ENCODE data around the gene CDS2.
A peak's percentile ranks its signal among the peaks of the same experiment; 100 is the strongest.

The CDS2 gene

DNA sequence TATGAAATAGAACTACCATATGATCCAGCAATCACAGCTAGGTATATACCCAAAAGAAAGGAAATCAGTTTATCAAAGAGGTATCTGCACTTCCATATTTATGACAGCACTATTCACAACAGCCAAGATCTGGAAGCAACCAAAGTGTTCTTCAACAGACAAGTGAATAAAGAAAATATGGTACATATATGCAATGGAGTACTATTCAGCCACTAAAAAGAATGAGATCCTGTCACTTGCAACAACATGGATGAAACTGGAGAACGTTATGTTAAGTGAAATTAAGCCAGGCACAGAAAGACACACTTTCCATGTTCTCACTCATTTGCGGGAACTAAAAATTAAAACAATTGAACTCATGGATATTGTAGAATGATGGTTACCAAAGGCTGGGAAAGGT is 22.3 kb upstream of the CDS2 start:
- no peak overlapping the region for H3K27ac Mint-ChIP-seq
- DNase-seq (ENCODE audit: low spot score in 2 of 2): no peak
- no peak overlapping the region for H3K4me3 Mint-ChIP-seq
- no peaks in the 10 kb centered on the region for H3K9me3 Mint-ChIP-seq
- H3K4me1 Mint-ChIP-seq: peaks cover 5% of the 10 kb centered on the region
- no peak for ATAC-seq
- H3K36me3 Mint-ChIP-seq: peaks cover 100% of the 10 kb centered on the region

DNA sequence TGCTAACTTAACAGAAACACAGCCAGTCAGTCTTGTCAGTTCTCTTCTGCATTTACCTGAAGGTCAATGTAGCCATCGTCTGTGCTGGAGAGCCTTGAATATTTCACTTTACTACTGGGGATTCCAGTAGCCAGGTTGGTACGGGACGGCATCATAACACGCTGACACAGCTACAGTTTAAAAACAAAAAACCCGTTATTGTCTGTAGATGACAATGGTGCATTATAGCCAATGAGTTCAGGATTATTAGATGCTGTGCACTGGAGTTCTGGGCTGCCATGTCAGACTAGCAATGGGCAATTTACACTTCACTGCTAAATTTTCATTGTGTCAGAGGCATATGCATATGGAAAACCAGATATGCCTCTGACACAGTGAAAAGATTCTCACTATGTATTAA is 17.5 kb upstream of the CDS2 start:
- DNase-seq (ENCODE audit: low spot score in 2 of 2) (no peak), ATAC-seq (no peak)
- H3K4me3 Mint-ChIP-seq: no peak overlapping the region
- no peaks in the 10 kb centered on the region for H3K9me3 Mint-ChIP-seq
- H3K27ac Mint-ChIP-seq: no peak overlapping the region
- peaks cover 99% of the 10 kb centered on the region for H3K36me3 Mint-ChIP-seq
- peaks cover 10% of the 10 kb centered on the region for H3K4me1 Mint-ChIP-seq

DNA sequence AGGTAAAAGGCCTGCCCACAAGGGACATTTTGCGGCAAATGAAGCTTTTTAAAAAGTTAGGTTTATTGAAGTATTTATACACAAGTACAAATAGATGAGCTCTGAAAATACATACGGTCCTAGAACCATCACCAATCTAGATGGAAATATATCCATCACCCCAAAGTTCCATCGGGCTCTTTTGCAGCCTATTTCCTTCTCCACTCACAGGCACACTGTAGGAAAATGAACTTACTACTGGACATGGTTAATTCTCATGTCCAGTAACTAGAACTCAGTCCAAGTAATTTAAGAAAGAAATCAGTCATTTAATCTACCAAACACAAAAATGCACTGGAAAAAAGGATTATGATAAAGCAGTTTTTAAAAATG is 13.2 kb upstream of the CDS2 start:
- ATAC-seq (no peak), DNase-seq (ENCODE audit: low spot score in 2 of 2) (no peak)
- H3K4me3 Mint-ChIP-seq: peak overlapping the region; percentile 86
- H3K27ac Mint-ChIP-seq: peak overlapping the region; percentile 96
- peaks cover 22% of the 10 kb centered on the region for H3K4me1 Mint-ChIP-seq
- H3K36me3 Mint-ChIP-seq: peaks cover 99% of the 10 kb centered on the region
- H3K9me3 Mint-ChIP-seq: no peaks in the 10 kb centered on the region

- Mint-ChIP-seq H3K4me3 (peak overlapping the region; percentile 86), H3K27ac (peak overlapping the region; percentile 96), H3K4me1 (peaks cover 22% of the 10 kb centered on the region), H3K36me3 (peaks cover 99% of the 10 kb centered on the region), H3K9me3 (no peaks in the 10 kb centered on the region)
- no peak for DNase-seq (ENCODE audit: low spot score in 2 of 2)
- ATAC-seq: no peak
These were observed 12.4 kb upstream of the CDS2 start for GRCh38 chr20:5114403-5114802.

DNA sequence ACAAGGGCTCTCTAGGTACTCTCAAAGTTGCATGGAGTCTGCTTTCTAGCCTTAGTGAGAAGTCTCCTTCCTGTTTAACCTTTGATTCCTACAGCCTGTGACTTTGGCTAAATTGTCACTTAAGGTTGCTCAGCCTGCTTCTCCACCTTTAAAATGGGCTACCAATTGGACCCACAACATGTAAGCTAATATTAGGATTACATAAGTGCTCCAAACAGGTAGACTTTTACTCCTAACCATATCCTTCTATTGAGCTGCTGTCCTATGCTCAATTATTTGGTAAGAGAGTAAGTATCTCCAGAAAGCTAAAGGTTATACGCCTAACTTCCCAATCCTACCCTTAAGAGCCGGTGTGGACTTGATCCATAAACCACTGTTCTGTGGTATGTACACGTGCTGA is 9.9 kb upstream of the CDS2 start:
- DNase-seq (ENCODE audit: low spot score in 2 of 2) (no peak), ATAC-seq (no peak)
- H3K4me3 Mint-ChIP-seq: peak overlapping the region; percentile 88
- peaks cover 89% of the 10 kb centered on the region for H3K36me3 Mint-ChIP-seq
- H3K4me1 Mint-ChIP-seq: peaks cover 41% of the 10 kb centered on the region
- H3K9me3 Mint-ChIP-seq: no peaks in the 10 kb centered on the region
- peak overlapping the region; percentile 93 for H3K27ac Mint-ChIP-seq

DNA sequence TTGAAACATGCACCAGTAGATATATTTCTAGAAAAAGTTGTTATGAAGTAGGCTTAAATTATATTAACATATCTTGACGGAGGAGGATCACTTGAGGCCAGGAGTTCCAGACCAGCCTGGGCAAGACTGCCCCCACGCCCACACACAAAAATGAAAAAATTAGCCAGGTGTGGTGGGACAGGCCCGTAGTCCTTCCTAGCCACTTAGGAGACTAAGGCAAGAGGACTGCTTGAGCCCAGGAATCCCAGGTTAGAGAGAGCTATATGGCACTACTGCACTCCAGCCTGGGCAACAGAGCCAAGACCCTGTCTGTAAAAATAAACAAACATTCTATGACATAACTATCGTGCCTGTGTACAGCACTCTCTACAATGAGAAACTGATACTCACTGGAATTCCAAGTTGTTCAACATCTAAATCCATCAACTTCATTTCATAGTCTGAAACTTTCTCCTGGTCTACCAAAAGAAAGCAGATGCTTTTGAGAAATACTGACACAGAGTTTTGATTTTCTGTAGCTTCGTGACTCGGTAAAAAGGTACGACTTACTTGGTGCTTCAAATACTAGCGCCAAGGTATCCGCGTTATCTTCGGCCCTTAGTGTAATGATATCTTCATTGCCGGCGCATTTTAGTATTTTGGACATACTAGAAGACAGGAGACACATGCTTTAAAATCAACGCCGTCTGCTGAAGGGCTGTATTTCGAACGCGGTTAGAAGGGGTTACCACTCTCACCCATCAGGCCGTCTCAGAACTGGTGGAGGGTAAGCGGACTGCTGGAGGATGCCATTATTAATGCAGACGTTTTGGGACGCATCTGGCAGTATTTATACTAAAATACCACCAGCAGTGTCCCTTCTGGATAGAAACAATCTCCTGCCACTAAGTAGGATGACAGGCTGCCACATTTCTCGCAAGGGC is 8.3 kb upstream of the CDS2 start:
- Mint-ChIP-seq H3K9me3 (no peaks in the 10 kb centered on the region), H3K4me3 (peak overlapping the region; percentile 88), H3K36me3 (peaks cover 73% of the 10 kb centered on the region), H3K4me1 (peaks cover 34% of the 10 kb centered on the region), H3K27ac (peak overlapping the region; percentile 93)
- ATAC-seq: no peak
- DNase-seq (ENCODE audit: low spot score in 2 of 2): peak in 1 of 2 donors; percentile 57

DNA sequence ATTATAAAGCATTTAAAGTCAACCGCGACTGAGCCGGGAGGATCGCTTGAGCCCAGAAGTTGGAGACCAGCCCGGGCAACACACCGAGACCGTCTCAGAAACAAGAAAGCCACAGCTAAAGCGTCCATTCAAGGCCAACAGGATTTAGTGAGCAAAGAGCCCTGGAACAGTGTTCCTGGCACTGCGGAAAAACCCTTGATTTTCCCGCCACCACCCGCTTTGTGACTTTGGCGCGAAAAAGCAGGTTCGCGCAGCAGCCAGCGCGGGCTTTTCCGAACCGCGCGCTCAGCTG is 7.7 kb upstream of the CDS2 start:
- H3K9me3 Mint-ChIP-seq: no peaks in the 10 kb centered on the region
- ATAC-seq (no peak), DNase-seq (ENCODE audit: low spot score in 2 of 2) (no peak)
- peaks cover 32% of the 10 kb centered on the region for H3K4me1 Mint-ChIP-seq
- H3K27ac Mint-ChIP-seq: peak overlapping the region; percentile 93
- H3K36me3 Mint-ChIP-seq: peaks cover 67% of the 10 kb centered on the region
- H3K4me3 Mint-ChIP-seq: peak overlapping the region; percentile 88

GRCh38 chr20:5119435-5120184 is 7.2 kb upstream of the CDS2 start, which contains the start of gene PCNA:
PCNA (minus strand) TSS chr20:5119958; CDS start chr20:5119798, 160 bp downstream.
- peaks cover 32% of the 10 kb centered on the region for H3K4me1 Mint-ChIP-seq
- ATAC-seq (peak; percentile 96), DNase-seq (ENCODE audit: low spot score in 2 of 2) (peak; percentile 86 to 96)
- no peaks in the 10 kb centered on the region for H3K9me3 Mint-ChIP-seq
- H3K36me3 Mint-ChIP-seq: peaks cover 62% of the 10 kb centered on the region
- H3K27ac Mint-ChIP-seq: peak within 1 kb of the TSS; percentile 93
- peak within 1 kb of the TSS; percentile 88 for H3K4me3 Mint-ChIP-seq

GRCh38 chr20:5120185-5120476 is 6.7 kb upstream of the CDS2 start:
- Mint-ChIP-seq H3K36me3 (peaks cover 57% of the 10 kb centered on the region), H3K4me3 (peak overlapping the region; percentile 88), H3K9me3 (no peaks in the 10 kb centered on the region), H3K4me1 (peaks cover 32% of the 10 kb centered on the region), H3K27ac (peak overlapping the region; percentile 93)
- no peak for DNase-seq (ENCODE audit: low spot score in 2 of 2)
- ATAC-seq: no peak

DNA sequence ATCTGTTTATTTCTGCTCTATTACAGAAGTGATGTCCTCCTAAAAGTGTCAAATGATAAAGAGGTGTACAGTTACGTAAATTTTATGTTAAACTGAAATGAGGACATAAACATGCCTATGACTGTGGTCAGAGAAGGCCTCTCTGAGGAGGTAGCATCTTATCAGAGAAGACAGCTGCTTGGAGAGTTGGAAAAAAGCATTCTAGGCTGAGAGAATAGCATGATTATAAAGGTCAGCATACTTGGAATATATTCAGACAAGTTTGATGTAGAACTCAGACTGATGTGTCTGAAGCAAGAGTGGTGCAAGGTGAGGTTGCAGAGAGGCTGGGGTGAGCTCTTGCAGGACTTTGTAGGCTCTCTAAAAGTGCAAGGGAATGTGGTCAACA is 3.9 kb upstream of the CDS2 start:
- ATAC-seq (no peak), DNase-seq (ENCODE audit: low spot score in 2 of 2) (no peak)
- H3K36me3 Mint-ChIP-seq: peaks cover 51% of the 10 kb centered on the region

DNA sequence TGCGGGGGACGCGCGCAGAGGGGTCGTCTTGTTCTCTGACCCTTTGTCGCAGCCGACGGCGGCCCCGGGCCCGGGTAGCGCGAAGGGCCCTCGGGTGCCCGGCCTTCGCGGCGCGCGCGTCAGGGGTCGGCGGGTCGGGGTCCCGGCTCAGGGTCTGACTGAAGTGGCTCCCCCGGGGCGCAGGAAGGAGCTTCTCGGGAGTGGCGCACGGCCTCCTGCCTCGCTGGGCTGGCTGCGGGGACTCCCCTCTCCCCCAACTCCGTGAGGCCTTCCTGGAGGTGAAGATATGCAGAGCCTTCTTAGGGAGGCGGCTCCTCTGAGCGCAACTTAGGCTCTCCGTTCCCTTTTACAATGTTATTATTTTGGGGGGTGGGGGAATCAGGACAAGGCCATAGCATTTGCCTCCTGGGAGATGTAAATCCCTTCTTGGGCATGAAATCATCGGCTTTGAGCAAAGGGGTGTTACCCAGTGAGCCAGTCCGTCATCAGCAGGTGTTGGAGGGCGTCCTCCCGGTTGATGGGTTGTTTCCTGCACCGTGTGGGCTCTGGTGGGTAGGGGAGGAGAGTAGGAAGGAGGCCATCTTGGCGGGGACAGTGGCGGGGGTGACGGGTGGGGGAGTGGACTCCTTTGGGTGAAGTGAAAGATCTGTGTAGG is 523 bp downstream of the CDS2 start:
- peaks cover 32% of the 10 kb centered on the region for H3K4me1 Mint-ChIP-seq
- no peaks in the 10 kb centered on the region for H3K9me3 Mint-ChIP-seq
- peak overlapping the region; percentile 90 for H3K4me3 Mint-ChIP-seq
- H3K36me3 Mint-ChIP-seq: peaks cover 49% of the 10 kb centered on the region
- DNase-seq (ENCODE audit: low spot score in 2 of 2) (peak; percentile 38 to 81), ATAC-seq (peak; percentile 67)
- H3K27ac Mint-ChIP-seq: peak overlapping the region; percentile 87

More for the DNA sequence above, 3.9 kb upstream of the CDS2 start:
- Mint-ChIP-seq H3K27ac (no peak overlapping the region), H3K4me3 (no peak overlapping the region), H3K9me3 (no peaks in the 10 kb centered on the region), H3K4me1 (peaks cover 34% of the 10 kb centered on the region)

- DNase-seq (ENCODE audit: low spot score in 2 of 2): no peak
- peak overlapping the region; percentile 90 for H3K4me3 Mint-ChIP-seq
- H3K9me3 Mint-ChIP-seq: no peaks in the 10 kb centered on the region
- peak overlapping the region; percentile 87 for H3K27ac Mint-ChIP-seq
- no peak for ATAC-seq
- peaks cover 32% of the 10 kb centered on the region for H3K4me1 Mint-ChIP-seq
- peaks cover 55% of the 10 kb centered on the region for H3K36me3 Mint-ChIP-seq
These were observed 1.1 kb downstream of the CDS2 start for GRCh38 chr20:5127859-5128424.

DNA sequence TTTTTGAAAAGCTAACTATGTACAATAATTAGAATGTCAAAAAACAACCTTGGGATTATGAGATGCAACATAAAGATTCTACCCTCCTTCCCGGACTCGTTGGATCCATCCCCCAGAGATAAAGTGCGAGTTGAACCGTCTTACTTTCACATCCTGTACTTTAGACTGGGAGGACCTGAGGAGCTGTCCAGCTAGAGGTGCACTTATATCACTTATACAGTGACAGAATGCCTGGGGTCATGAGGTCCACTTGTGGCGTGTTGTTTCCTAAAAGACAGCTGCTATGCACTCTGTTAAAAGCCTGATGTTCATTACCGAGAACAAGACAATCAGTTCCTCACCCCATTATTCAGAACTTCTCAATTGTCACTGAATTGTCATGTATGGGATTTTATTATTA is 2.1 kb downstream of the CDS2 start:
- DNase-seq (ENCODE audit: low spot score in 2 of 2): no peak
- no peak for ATAC-seq
- H3K36me3 Mint-ChIP-seq: peaks cover 58% of the 10 kb centered on the region
- no peaks in the 10 kb centered on the region for H3K9me3 Mint-ChIP-seq
- H3K27ac Mint-ChIP-seq: peak overlapping the region; percentile 87
- H3K4me3 Mint-ChIP-seq: peak overlapping the region; percentile 90
- H3K4me1 Mint-ChIP-seq: peaks cover 32% of the 10 kb centered on the region

DNA sequence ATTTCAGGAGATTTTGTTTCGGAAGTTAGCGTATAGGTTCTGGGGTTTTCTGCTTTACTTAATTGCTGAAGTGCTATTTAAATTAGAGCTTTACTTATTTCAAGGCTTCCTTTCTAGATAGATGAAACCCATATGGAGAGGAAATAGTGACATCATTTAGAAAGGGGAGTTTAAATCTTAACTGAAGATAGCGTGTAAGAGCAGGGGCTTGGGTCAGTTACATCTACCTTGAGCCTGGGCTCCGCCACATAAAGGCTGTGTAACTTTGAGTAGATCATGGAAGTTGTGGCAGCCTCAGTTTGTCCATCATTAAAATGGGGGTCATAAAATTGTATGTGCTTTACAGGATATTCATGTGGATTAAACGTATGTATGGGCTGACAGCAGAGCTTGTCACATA is 4.7 kb downstream of the CDS2 start:
- DNase-seq (ENCODE audit: low spot score in 2 of 2): no peak
- no peak overlapping the region for H3K4me3 Mint-ChIP-seq

GRCh38 chr20:5133998-5134397 is 7.2 kb downstream of the CDS2 start:
- H3K4me1 Mint-ChIP-seq: peaks cover 26% of the 10 kb centered on the region
- DNase-seq (ENCODE audit: low spot score in 2 of 2) (no peak), ATAC-seq (no peak)
- no peak overlapping the region for H3K4me3 Mint-ChIP-seq
- no peaks in the 10 kb centered on the region for H3K9me3 Mint-ChIP-seq
- peaks cover 34% of the 10 kb centered on the region for H3K36me3 Mint-ChIP-seq
- H3K27ac Mint-ChIP-seq: no peak overlapping the region

More for the DNA sequence above, 4.7 kb downstream of the CDS2 start:
- peaks cover 35% of the 10 kb centered on the region for H3K4me1 Mint-ChIP-seq
- H3K36me3 Mint-ChIP-seq: peaks cover 50% of the 10 kb centered on the region
- ATAC-seq: no peak
- H3K27ac Mint-ChIP-seq: peak overlapping the region; percentile 9
- no peaks in the 10 kb centered on the region for H3K9me3 Mint-ChIP-seq

Measured in stimulated activated effector memory CD8-positive, alpha-beta T cell treated with anti-CD3 and anti-CD28 coated beads, Interleukin-12 subunit alpha, Interleukin-12 subunit beta, amount 100 ng/mL, for 72 hours (primary cell).